ENCODE data around the gene HSBP1L1.

The HSBP1L1 gene

DNA sequence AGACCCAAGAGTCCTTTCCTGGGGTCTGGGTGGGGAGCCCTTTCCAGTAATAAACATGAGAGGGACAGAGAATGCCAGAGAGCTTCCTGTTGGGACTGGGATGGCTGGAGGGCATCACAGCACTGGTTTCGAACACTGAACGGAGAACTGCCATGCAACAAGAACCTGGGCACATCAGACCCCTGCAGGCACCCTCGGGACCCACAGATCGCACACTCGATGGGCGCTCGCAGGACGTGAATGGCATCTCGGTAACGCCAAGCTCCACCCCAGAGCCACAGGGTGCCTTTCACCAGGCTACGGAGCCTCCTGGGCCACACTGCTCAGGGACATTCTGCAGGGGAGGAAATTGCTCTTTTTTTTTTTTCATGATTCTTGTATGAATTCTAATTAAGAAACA is 38.1 kb upstream of the HSBP1L1 start:
- ATAC-seq (no peak), DNase-seq (peak in 1 of 2 donors; percentile 4)
- Mint-ChIP-seq H3K27ac (peak overlapping the region in 1 of 2 donors; percentile 63), H3K4me3 (no peak overlapping the region), H3K27me3 (no peaks in the 10 kb centered on the region), H3K4me1 (no peaks in the 10 kb centered on the region), H3K9me3 (peaks cover 19 to 23% of the 10 kb centered on the region in 2 donors)

DNA sequence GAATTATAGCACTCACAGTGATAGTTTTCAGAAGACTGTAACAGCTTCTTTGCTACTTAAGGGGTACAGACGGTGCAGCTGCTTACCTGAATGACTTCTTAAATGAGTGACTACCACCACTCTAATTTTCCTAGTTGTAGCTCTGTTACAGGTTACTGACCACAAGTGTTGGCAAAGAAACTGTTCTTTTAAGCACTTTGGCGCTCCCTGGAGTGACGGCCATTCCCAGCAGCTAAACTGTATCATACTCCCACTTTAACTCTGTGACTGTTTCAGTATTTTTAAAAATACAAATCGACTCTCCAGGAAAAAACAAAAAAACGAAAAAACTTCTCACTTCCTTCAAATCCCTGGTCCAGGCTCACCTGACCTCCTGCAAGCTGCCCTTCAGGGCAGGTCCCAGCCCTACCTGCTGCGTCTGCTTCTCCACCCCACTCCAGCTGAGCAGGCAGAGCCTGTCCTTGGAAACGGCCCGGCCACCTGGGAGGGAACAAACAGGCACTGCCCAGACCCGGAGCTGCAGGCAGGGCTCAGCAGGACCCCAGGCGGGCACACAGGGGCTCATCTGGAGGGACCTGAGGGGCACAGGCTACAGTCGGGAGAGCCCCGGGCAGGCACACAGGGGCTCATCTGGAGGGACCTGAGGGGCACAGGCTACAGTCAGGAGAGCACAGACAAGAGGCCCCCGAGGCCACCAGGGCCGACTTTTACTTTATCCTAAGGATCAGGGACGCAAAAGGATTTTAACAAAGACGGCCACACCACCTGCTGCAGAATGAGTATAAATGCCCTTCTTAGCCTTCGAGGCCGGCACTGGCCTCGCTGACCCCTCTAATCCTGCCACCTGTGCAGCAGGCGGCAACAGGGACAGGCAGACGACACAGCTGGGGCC is 37.5 kb upstream of the HSBP1L1 start:
- ATAC-seq: no peak
- no peaks in the 10 kb centered on the region for H3K4me1 Mint-ChIP-seq
- DNase-seq: peak in 1 of 2 donors; percentile 4
- no peak overlapping the region for H3K4me3 Mint-ChIP-seq
- H3K27ac Mint-ChIP-seq: peak overlapping the region in 1 of 2 donors; percentile 78
- H3K9me3 Mint-ChIP-seq: peaks cover 21 to 30% of the 10 kb centered on the region in 2 donors
- no peaks in the 10 kb centered on the region for H3K27me3 Mint-ChIP-seq

DNA sequence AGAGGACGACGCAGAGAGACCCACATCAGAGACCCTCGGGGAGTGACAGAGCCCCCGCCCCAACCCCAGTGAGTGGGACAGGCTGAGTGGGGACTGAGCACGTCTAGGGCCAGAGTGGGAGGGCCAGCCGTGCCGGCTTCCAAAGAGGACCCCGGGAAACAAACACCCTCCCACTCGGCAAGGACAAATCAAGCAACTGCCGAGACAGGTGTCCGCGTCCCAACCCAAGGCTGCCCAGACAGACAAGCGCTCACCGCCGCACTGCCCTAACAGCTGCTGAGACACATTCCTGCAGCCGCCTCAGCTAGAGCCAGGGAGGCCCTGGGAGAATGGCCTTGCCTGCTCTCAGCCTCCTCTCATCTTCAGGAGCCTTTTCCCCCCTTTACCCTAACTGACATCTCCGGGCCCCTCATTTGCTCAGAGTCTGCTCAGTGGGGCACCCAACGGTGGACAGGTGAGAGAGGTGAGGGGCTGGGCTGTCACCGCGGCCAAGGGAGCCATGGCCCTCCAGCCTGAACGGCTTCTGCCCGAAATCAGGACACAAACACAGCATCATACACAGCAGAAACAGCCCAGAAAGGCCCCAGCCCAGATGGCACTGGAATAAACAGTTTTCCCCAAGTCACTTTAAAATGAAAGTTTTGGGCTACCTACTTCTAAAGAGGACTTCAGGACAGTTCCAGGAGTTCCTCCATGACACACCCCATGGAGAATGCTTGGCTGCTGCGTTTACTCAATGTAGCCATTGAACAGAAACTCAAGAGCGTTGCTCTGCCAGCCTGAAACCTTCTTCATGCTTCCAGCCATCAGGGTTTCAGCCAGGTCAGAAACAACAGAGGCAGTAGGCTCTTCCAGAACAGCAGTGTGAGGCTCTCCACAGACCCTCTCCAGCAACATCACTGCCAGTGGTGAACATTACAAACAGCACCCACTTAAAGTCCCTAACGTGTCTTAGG is 36.6 kb upstream of the HSBP1L1 start:
- H3K27me3 Mint-ChIP-seq: no peaks in the 10 kb centered on the region
- peak overlapping the region in 1 of 2 donors; percentile 63 for H3K27ac Mint-ChIP-seq
- DNase-seq (no peak), ATAC-seq (no peak)
- H3K4me1 Mint-ChIP-seq: no peaks in the 10 kb centered on the region
- peaks cover 27 to 39% of the 10 kb centered on the region in 2 donors for H3K9me3 Mint-ChIP-seq
- no peak overlapping the region for H3K4me3 Mint-ChIP-seq

GRCh38 chr18:79928563-79928960 is 35.9 kb upstream of the HSBP1L1 start:
- no peaks in the 10 kb centered on the region for H3K27me3 Mint-ChIP-seq
- no peak overlapping the region for H3K27ac Mint-ChIP-seq
- no peaks in the 10 kb centered on the region for H3K4me1 Mint-ChIP-seq
- peaks cover 33 to 46% of the 10 kb centered on the region in 2 donors for H3K9me3 Mint-ChIP-seq
- DNase-seq (peak in 1 of 2 donors; percentile 7), ATAC-seq (no peak)
- H3K4me3 Mint-ChIP-seq: no peak overlapping the region

GRCh38 chr18:79930020-79930642 is 34.3 kb upstream of the HSBP1L1 start:
- DNase-seq: no peak
- no peak overlapping the region for H3K4me3 Mint-ChIP-seq
- no peak for ATAC-seq
- no peak overlapping the region for H3K27ac Mint-ChIP-seq
- H3K27me3 Mint-ChIP-seq: no peaks in the 10 kb centered on the region
- H3K4me1 Mint-ChIP-seq: no peaks in the 10 kb centered on the region
- peaks cover 37 to 52% of the 10 kb centered on the region in 2 donors for H3K9me3 Mint-ChIP-seq

DNA sequence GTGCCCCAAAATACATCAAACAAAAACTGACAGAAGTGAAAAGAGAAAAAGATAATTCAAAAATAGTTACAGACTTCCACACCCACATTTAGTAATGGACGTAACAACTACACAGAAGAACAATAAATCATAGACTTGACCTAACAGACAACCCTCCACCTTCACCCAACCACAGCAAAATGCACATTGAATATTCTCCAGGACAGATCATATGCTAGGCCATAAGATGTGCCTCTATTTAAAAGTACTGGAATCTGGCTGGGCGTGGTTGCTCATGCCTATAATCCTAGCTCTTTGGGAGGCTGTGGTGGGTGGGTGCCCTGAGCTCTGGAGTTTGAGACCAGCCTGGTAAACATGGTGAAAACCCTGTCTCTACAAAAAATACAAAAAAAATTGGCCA is 33.0 kb upstream of the HSBP1L1 start:
- peaks cover 37 to 64% of the 10 kb centered on the region in 2 donors for H3K9me3 Mint-ChIP-seq

DNA sequence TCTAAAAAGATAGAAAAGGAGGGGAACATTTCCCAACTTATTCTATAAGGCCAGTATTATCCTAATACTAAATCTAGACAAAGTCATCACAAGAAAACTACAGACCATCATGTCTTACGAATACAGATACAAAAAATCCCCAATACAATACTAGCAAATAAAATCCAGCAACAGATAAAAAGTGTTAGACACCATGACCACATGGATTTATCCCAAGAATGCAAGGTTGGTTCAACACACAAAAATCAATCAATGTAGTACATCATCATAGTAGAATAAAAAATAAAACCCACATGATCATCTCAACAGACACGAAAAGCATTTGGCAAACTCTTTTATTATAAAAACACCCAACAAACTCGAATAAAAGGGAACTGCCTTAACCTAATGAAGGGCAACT is 31.5 kb upstream of the HSBP1L1 start:
- no peaks in the 10 kb centered on the region for H3K27me3 Mint-ChIP-seq
- ATAC-seq: no peak
- peaks cover 37 to 64% of the 10 kb centered on the region in 2 donors for H3K9me3 Mint-ChIP-seq
- H3K4me1 Mint-ChIP-seq: peaks cover 10% of the 10 kb centered on the region
- H3K4me3 Mint-ChIP-seq: no peak overlapping the region
- no peak for DNase-seq
- H3K27ac Mint-ChIP-seq: no peak overlapping the region

More for the DNA sequence above, 33.0 kb upstream of the HSBP1L1 start:
- Mint-ChIP-seq H3K4me1 (no peaks in the 10 kb centered on the region), H3K4me3 (no peak overlapping the region), H3K27me3 (no peaks in the 10 kb centered on the region), H3K27ac (no peak overlapping the region)
- no peak for ATAC-seq
- DNase-seq: no peak

DNA sequence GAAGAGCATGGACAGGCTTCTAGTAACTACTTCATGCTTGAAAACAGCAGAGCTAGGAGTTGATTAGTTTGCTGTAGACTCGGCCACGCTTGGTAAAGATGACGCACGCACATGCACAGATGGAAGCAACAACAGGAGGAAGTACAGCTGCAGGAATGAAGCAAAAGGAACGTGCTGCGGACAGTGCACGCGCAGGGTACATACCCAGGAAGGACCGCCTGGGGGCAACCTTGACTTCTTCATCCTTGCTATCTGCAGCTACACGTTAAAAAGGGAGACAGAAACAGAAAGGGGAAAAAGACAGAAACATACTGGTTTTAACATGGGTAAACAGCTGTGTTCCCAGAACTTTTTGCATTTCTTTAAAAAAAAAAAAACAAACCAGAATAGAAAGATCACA is 30.7 kb upstream of the HSBP1L1 start:
- no peak overlapping the region for H3K27ac Mint-ChIP-seq
- peaks cover 35 to 59% of the 10 kb centered on the region in 2 donors for H3K9me3 Mint-ChIP-seq
- ATAC-seq: no peak

GRCh38 chr18:79934311-79935097 is 29.9 kb upstream of the HSBP1L1 start:
- Mint-ChIP-seq H3K4me1 (peaks cover 14% of the 10 kb centered on the region), H3K27me3 (no peaks in the 10 kb centered on the region), H3K4me3 (no peak overlapping the region), H3K9me3 (peaks cover 28 to 51% of the 10 kb centered on the region in 2 donors), H3K27ac (no peak overlapping the region)
- no peak for DNase-seq
- no peak for ATAC-seq

More for the DNA sequence above, 30.7 kb upstream of the HSBP1L1 start:
- Mint-ChIP-seq H3K4me1 (peaks cover 14% of the 10 kb centered on the region), H3K4me3 (no peak overlapping the region), H3K27me3 (no peaks in the 10 kb centered on the region)
- DNase-seq: no peak

- H3K4me3 Mint-ChIP-seq: no peak overlapping the region
- H3K9me3 Mint-ChIP-seq: peaks cover 22 to 46% of the 10 kb centered on the region in 2 donors
- ATAC-seq (no peak), DNase-seq (no peak)
- no peak overlapping the region for H3K27ac Mint-ChIP-seq
- no peaks in the 10 kb centered on the region for H3K27me3 Mint-ChIP-seq
- peaks cover 14% of the 10 kb centered on the region for H3K4me1 Mint-ChIP-seq
These were observed 29.4 kb upstream of the HSBP1L1 start for GRCh38 chr18:79935098-79935480.

- no peak overlapping the region for H3K27ac Mint-ChIP-seq
- ATAC-seq (no peak), DNase-seq (no peak)
- H3K27me3 Mint-ChIP-seq: no peaks in the 10 kb centered on the region
- H3K9me3 Mint-ChIP-seq: peaks cover 21 to 45% of the 10 kb centered on the region in 2 donors
- H3K4me3 Mint-ChIP-seq: no peak overlapping the region
- H3K4me1 Mint-ChIP-seq: peaks cover 14% of the 10 kb centered on the region
These were observed 28.9 kb upstream of the HSBP1L1 start for GRCh38 chr18:79935499-79935898.

GRCh38 chr18:79935925-79936324 is 28.5 kb upstream of the HSBP1L1 start:
- no peak overlapping the region for H3K4me3 Mint-ChIP-seq
- ATAC-seq (no peak), DNase-seq (no peak)
- H3K27ac Mint-ChIP-seq: no peak overlapping the region
- H3K27me3 Mint-ChIP-seq: no peaks in the 10 kb centered on the region
- H3K9me3 Mint-ChIP-seq: peaks cover 21 to 45% of the 10 kb centered on the region in 2 donors
- H3K4me1 Mint-ChIP-seq: peaks cover 14% of the 10 kb centered on the region

GRCh38 chr18:79936641-79937040 is 27.8 kb upstream of the HSBP1L1 start:
- peaks cover 14% of the 10 kb centered on the region for H3K4me1 Mint-ChIP-seq
- no peak overlapping the region for H3K4me3 Mint-ChIP-seq
- no peaks in the 10 kb centered on the region for H3K27me3 Mint-ChIP-seq
- H3K27ac Mint-ChIP-seq: no peak overlapping the region
- no peak for DNase-seq
- no peak for ATAC-seq
- peaks cover 16 to 38% of the 10 kb centered on the region in 2 donors for H3K9me3 Mint-ChIP-seq

- Mint-ChIP-seq H3K27ac (no peak overlapping the region), H3K27me3 (no peaks in the 10 kb centered on the region), H3K4me3 (no peak overlapping the region), H3K9me3 (peaks cover 13 to 31% of the 10 kb centered on the region in 2 donors), H3K4me1 (peaks cover 19% of the 10 kb centered on the region)
- DNase-seq (no peak), ATAC-seq (no peak)
These were observed 27.2 kb upstream of the HSBP1L1 start for GRCh38 chr18:79937103-79937860.
